Small intestine (tissue), 7 donors: Measurements from ENCODE around the gene CRYZ. TPM values are rescaled to one million over a fixed set of nuclear protein-coding genes. Genes with fewer than 3 reads are reported as not detected.
"Not testable (repeated sequence)": the region's sequence is repeated elsewhere in the genome, so short reads cannot be mapped to it uniquely, and the experiment has no call there.

Experiments used
- DNase-seq, 2 donors: peaks; one replicate each; pipeline versions ENCODE4 v3.0.0 to v3.0.0-alpha.2; 2013
- FAIRE-seq: peaks from 2 replicates; lab custom pipeline; 2012; peaks lifted over from hg19 to GRCh38; lab: Jason Lieb, UNC
- H3K27ac ChIP-seq, 3 donors: one replicate each; pipeline ENCODE4 v1.5.1; 2013; ENCODE audit warnings: low read length in 2 of 3, mild to moderate bottlenecking in 2 of 3, control low read depth in 1 of 3, inconsistent platforms in 1 of 3, low read depth in 1 of 3, moderate library complexity in 1 of 3
- H3K27me3 ChIP-seq, 3 donors: one replicate each; pipeline ENCODE4 v1.6.1; 2013; ENCODE audit warnings: low read length in 3 of 3, inconsistent platforms in 1 of 3; ENCODE audit not compliant: control insufficient read depth in 3 of 3, insufficient read depth in 3 of 3
- H3K36me3 ChIP-seq, 3 donors: one replicate each; pipeline ENCODE4 v1.6.1; 2013; ENCODE audit warnings: low read length in 3 of 3, inconsistent platforms in 1 of 3, low read depth in 1 of 3, mild to moderate bottlenecking in 1 of 3, moderate library complexity in 1 of 3; ENCODE audit not compliant: control insufficient read depth in 3 of 3, insufficient read depth in 2 of 3
- H3K4me1 ChIP-seq, 3 donors: one replicate each; pipeline ENCODE4 v1.6.1; 2013; ENCODE audit warnings: low read length in 2 of 3, inconsistent platforms in 1 of 3, low read depth in 1 of 3, mild to moderate bottlenecking in 1 of 3, moderate library complexity in 1 of 3; ENCODE audit not compliant: control insufficient read depth in 3 of 3, insufficient read depth in 2 of 3
- H3K4me3 ChIP-seq, 3 donors: one replicate each; pipeline ENCODE4 v1.5.1; 2013; ENCODE audit warnings: low read length in 3 of 3, control low read depth in 1 of 3, inconsistent platforms in 1 of 3, low read depth in 1 of 3, mild to moderate bottlenecking in 1 of 3, moderate library complexity in 1 of 3
- H3K9me3 ChIP-seq, 2 donors: one replicate each; pipeline ENCODE4 v1.6.1; 2013; ENCODE audit warnings: low read depth in 1 of 2, low read length in 1 of 2; ENCODE audit not compliant: control insufficient read depth in 2 of 2, insufficient read depth in 1 of 2
- WGBS, 3 donors: extraction: QIAGEN DNeasy Blood & Tissue Kit; methylation state at CpG; one replicate each; pipeline ENCODE4 v1.1.7; 2013; 5-methylcytosine and 5-hydroxymethylcytosine counted together
- polyA plus RNA-seq, 4 donors: library from polyadenylated mRNA; stranded (reverse) in 3 of 4; unstranded in 1 of 4; fragments of 200-250 nt in 3 of 4; fragments of 120-200 nt in 1 of 4; gene quantifications; one replicate each; pipeline versions ENCODE4 v1.2.1 to v1.2.3, GENCODE V29; 2013
- donor health status: healthy with polysubstance abuse.
- donor health status: control.
- donor health status: control.
- donor health status: Bipolar disorder and iron deficiency.
- donor health status: healthy.

CRYZ gene
- polyA plus RNA-seq, 4 donors, result 28.7 to 157 (median 81.5) TPM

DNA sequence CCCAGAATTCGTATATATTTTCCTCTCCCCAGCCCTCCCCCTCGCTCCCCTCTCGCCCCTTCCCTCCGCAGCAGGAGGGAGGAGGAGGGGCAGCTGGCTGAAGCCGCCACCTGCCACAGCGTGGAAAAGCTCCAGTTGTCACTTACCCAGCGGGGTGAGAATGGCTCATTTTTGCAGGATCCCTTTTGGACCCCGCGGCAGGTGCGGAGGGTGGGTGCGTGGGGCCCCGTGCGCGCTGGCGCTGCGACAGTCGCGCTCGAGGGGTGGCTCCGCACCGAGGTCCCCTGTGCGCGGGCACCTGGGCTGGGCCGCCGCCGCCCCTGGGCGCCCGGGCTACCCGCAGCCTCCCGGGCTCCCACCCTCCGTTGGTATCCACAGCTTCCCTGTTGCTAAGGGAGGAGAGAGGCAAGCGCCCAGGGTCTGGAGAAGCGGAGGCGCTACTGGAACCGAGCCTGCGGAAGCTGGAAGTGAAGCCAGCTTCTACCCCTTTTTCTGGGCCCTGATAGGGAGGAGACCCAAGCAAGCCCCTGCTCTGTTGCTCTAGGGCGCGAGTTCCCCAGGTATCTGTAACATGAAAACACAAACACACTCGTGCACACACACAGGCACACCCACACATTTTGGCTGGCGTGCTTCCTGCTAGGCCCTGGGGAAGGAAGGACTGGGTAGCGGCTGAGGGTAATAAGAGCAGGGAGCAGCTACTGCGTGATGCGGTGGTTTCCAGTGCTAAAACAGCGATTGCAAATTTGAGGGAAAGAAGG, 59.3 kb downstream of the CRYZ start, which contains the start of gene ERICH3:
TSS of gene ERICH3 (minus strand) at position 442 of the 761 bp plus-strand sequence. CDS start at position 169, 273 bp downstream.
- no peak within 1 kb of the TSS for H3K4me3 ChIP-seq
- no peaks in the 10 kb centered on the region for H3K36me3 ChIP-seq
- no peaks in the 10 kb centered on the region for H3K9me3 ChIP-seq
- DNase-seq, result peak in 1 of 2 donors; percentile 6
- FAIRE-seq, result no peak
- no peak within 1 kb of the TSS for H3K27ac ChIP-seq
- peaks cover 0 to 9% (median 6%) of the 10 kb centered on the region in 3 donors for H3K27me3 ChIP-seq
- 3 to 20% (median 12%) methylated on average over 25 to 43 of the region's 44 CpGs for WGBS, 3 donors
- no peaks in the 10 kb centered on the region for H3K4me1 ChIP-seq

GRCh38 chr1:74670866-74671265, 62.0 kb downstream of the CRYZ start:
- H3K36me3 ChIP-seq, H3K9me3 ChIP-seq, H3K27ac ChIP-seq, H3K27me3 ChIP-seq, DNase-seq, H3K4me1 ChIP-seq, FAIRE-seq, H3K4me3 ChIP-seq: not testable (repeated sequence)
- WGBS, 3 donors, result 51 to 64% (median 55%) methylated on average over 3 of the region's 3 CpGs

Other genes with a start within 250 kb of the CRYZ start
- under 1 TPM in 1 of 4 donors, not detected in 3; 0.03 TPM for gene LRRC53, start 220.4 kb downstream of the CRYZ start, polyA plus RNA-seq
- gene ERICH3, start 59.3 kb downstream of the CRYZ start, polyA plus RNA-seq, result under 1 TPM in 2 of 4 donors, not detected in 2; 0.15 to 0.32 TPM
- gene TYW3, start 102 bp upstream of the CRYZ start, polyA plus RNA-seq, result 10 to 100 TPM; 11.0 to 17.9 (median 11.4) TPM